Stimulated activated CD4-positive, alpha-beta T cell treated with anti-CD3 and anti-CD28 coated beads, Interleukin-15, amount 100 ng/mL, for 24 hours (primary cell): ENCODE data around the gene CMTM4.

Source experiments
- DNase-seq: peaks from one replicate; pipeline ENCODE4 v3.0.0-alpha.2; 2020

The CMTM4 gene

GRCh38 chr16:66696669-66697630 is at the start of gene CMTM4:
CMTM4 (minus strand) TSS chr16:66696743; CDS start chr16:66696525, 218 bp downstream.
- DNase-seq = peak; percentile 81

- no peak for DNase-seq
Measured at GRCh38 chr16:66746048-66746447, 49.5 kb upstream of the CMTM4 start.

DNA sequence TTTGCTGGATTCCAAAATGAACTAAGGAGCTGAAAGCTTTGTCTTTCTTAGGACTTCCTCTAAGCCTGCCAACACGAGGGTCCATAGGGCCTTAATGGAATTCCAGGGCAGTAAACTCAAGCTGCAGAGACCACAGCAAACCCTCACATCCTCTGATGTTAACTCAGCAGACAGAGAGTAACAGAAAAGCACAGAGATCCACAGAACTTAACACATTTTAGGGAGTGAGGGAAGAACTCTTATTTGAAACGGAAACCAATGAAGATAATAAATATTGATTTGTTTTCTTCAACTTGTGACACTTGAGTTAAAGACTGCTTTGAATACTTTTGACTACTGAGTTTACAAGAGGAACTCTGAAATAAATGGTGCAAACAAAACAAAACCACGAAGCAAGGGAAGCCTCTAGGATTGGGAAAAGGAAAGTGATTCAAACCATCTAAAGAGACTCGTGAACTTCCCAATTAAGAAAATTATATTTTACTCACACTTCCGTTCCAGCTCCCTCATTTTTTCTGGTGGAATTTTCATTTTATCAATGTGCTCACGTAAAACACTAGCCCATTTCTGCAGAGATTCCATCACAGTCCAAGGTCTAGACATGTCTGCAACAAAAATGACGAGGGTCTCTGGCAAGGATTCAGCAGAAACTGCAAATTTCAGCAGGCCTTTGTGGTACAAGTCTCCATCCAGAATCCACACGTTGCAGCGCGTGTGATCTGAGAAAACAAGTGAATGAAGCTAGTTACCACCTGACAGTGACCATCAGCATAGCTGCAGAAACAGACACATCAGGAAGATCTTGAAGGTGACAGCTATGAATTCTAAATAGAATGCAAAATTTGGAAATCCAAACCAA is 45.6 kb upstream of the CMTM4 start:
- DNase-seq = no peak

GRCh38 chr16:66741169-66741900 is 44.8 kb upstream of the CMTM4 start:
- no peak for DNase-seq

DNA sequence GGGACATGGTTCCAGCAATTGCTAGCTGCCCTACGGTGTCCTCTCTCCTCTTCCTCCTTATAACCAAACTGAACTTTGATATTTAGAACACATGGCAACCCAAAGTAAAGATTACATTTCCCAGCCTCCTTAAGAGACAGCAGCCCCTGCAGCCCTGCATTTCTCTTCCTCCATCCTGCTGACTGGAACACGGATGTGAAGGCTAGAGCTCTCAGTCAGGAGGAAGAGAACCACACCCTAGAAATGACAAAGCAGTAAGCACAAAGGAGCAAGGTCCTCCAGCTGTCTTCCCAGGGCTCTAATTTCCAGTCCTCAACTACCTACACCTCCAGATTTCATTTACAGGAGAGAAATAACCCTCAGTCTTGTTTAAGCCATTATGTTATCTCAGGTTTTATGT is 44.0 kb upstream of the CMTM4 start:
- DNase-seq = no peak

DNA sequence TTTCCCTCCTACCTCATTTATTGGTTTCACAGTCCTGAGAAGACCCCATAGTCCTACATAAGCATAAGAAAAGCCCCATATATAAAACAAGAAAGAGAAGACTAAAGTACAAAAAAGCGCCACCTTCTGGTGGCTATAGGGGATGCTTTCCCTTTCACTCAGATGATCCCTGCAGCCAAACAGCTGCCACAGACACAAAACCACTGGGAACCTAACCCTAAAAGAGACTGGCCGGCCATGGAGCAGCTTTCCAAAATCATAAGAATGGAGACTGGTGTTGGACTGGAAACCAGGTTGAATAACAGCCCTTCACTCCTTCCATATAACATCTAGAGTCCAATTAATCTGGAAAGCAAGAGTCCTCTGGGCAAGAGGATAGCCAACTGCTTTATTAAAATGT is 43.5 kb upstream of the CMTM4 start:
- peak; percentile 36 for DNase-seq

- DNase-seq = peak; percentile 26
Measured at GRCh38 chr16:66735891-66736290, 39.3 kb upstream of the CMTM4 start.

DNA sequence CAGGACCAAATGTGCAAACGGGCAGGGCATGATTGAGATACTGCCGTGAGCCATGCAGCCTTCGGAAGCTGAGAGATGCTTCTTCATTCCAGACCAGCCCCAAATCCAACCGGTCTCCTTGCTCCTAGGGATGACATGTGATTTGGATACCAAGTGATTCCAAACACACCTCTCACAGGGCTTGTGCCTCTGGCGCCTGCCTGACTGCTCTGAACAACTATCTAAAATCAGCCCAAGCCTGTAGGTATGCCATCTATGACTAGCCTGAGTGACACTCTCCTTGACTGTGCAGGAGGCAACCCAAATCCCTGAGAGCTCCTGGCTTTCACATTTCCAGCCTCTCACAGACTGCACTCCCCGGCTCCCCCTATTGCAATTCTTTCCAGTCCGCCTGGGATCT is 34.6 kb upstream of the CMTM4 start:
- DNase-seq = no peak

- no peak for DNase-seq
Measured at GRCh38 chr16:66728804-66729203, 32.3 kb upstream of the CMTM4 start.

GRCh38 chr16:66728117-66728787 is 31.7 kb upstream of the CMTM4 start:
- DNase-seq = no peak

DNA sequence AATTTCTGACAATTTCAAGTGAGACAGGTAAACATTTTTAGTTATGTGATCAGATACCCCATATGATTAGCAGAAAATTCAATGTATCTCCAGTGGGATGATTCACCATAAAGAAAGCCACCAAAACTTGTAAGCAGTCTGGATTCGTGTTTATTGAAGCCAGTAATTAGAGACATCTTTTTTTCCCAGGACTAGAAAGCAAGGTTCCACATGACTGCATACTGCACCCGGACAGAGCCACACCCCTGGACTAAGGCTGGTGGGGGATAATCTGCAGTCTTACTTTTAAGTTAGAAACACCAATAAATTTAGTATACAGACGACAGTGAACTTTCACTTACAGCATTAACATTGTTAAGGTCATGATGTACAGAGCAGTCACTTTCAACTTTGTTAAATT is 24.2 kb upstream of the CMTM4 start:
- DNase-seq = no peak

DNA sequence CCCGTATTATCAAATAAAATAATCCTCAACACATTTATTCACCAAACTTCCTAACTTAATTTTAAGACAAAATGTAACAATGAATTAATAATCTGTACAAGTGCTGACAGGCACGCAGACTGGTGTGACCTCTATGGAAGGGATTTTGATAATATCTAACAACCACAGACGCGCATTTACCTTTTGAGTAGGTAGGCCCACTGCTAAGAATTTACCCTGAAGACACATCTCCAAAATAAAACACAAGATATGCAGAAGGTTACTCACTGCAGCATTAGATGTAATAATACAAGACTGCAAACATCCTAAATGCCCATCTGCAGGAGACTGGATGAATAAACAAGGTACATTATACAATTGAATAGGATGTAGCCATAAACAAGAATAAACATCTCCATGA is 22.7 kb upstream of the CMTM4 start:
- DNase-seq = no peak

GRCh38 chr16:66717776-66718175 is 21.2 kb upstream of the CMTM4 start:
- no peak for DNase-seq

DNA sequence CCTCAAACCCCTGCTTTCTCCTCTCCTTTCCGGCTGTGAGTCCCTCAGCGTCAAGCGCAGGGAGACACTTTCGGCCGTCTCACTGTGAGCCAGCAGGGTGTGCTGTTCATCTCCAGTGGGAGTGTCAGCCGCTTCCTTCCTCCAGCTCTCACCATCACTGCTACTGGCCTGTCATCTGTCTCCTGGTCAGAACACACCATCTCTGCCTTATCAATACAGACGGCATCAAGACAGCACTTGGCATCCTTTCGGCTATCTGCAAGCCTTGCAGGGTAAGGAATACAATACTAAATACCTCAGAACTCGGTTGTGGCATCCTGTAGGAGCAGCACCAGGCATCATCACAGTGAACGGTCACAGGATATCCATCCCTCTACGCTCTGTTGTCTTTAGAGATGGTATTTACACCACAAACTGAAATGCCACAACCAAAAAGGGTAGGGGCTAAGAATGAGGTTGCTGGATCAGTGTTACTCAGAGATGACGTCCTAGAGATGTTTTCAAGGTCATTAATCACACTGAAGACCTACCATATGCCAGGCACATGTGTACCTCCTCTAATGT is 20.7 kb upstream of the CMTM4 start:
- peak; percentile 26 for DNase-seq

DNA sequence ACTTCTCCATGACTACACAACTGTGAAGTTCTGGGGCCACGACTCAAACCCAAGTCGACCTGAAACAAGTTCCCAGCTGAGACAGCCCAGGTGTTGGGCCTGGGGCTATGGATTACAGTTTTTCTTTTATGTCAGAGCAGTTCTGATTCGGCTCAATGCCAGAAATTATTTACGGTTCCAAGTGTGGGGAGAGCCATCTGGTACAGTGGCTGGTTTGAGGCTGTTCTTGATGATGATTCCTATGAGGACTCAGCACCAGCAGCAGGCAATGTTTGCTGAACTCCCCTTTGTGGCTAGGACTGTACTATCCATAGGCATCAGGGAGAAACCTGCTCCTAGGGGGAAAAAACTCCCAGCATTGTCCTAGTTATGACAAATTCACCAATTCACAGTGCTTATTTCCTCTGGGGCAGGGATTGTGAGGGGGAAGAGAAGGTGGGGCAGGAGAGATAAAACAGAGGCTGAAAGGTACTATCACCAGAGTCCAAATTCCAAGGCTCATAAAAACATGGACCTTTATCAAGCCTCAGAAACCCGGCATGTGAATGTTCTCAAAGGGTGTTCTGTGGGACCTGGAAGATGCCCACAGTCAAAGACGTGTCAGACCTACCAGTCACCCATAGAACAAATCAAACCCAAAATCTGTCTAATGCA is 18.2 kb upstream of the CMTM4 start:
- DNase-seq = no peak

- no peak for DNase-seq
Measured at GRCh38 chr16:66714062-66714461, 17.5 kb upstream of the CMTM4 start.

GRCh38 chr16:66713076-66713475 is 16.5 kb upstream of the CMTM4 start:
- DNase-seq = no peak

GRCh38 chr16:66712512-66712911 is 16.0 kb upstream of the CMTM4 start:
- no peak for DNase-seq

DNA sequence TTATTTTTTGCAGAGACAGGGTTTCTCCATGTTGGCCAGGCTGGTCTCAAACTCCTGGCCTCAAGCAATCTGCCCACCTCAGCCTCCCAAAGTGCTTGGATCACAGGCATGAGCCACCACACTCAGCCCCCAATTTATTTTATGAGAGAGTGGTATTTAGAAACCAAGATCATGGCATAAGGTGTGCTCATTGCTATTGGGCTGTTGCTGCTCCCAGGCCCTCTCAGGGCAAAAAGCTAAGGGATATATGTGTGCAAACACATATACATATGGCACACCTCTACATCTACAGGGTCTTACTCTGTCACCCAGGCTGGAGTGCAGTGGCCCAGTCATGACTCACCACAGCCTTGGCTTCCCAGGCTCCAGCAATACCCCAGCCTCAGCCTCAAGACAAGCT is 15.0 kb upstream of the CMTM4 start:
- no peak for DNase-seq

GRCh38 chr16:66706506-66706880 is 9.9 kb upstream of the CMTM4 start:
- DNase-seq = no peak

GRCh38 chr16:66705790-66706505 is 9.4 kb upstream of the CMTM4 start:
- no peak for DNase-seq
